DND-41 (cell line): Measurements from ENCODE around the gene GLI2.

Experiments used
- ATAC-seq: fragments of 200-7000 bp; cut with Tn5 transposase; 3 replicates; pipeline ENCODE4 v1.9.1; 2021; ENCODE audit warnings: low read depth; ENCODE audit not compliant: insufficient read depth
- DNase-seq: peaks from one replicate; pipeline ENCODE4 v3.0.0-alpha.2; 2020
- H2AFZ ChIP-seq: 2 replicates; pipeline ENCODE4 v1.6.0; 2012; ENCODE audit warnings: low read depth, low read length
- H3K27ac ChIP-seq: 2 replicates; pipeline ENCODE4 v1.5.1; 2012; ENCODE audit warnings: low read length, inconsistent platforms
- H3K27me3 ChIP-seq: fragments of 200-600 bp; sonication (generic); 2 replicates; pipeline ENCODE4 v1.6.0; 2012; ENCODE audit warnings: low read length, mild to moderate bottlenecking, inconsistent platforms; ENCODE audit not compliant: insufficient read depth, poor library complexity
- H3K36me3 ChIP-seq: 2 replicates; pipeline ENCODE4 v1.5.1; 2012; ENCODE audit warnings: low read length, inconsistent platforms; ENCODE audit not compliant: insufficient read depth
- H3K4me1 ChIP-seq: 2 replicates; pipeline ENCODE4 v1.5.1; 2012; ENCODE audit warnings: mild to moderate bottlenecking, low read length; ENCODE audit not compliant: insufficient read depth
- H3K4me2 ChIP-seq: 2 replicates; pipeline ENCODE4 v1.6.0; 2012; ENCODE audit warnings: mild to moderate bottlenecking, moderate library complexity, low read length, inconsistent platforms; ENCODE audit not compliant: insufficient read depth
- H3K4me3 ChIP-seq, 2 experiments: fragments of 200-600 bp in 1 of 2; shearing (Covaris generic) in 1 of 2; 2 replicates each; pipeline ENCODE4 v1.5.1; 2012 to 2016; ENCODE audit warnings: inconsistent platforms in 2 of 2, low read length in 2 of 2, mild to moderate bottlenecking in 2 of 2, low read depth in 1 of 2, moderate library complexity in 1 of 2
- H3K79me2 ChIP-seq: 2 replicates; pipeline ENCODE4 v1.6.0; 2012; ENCODE audit warnings: low read length, inconsistent platforms; ENCODE audit not compliant: insufficient read depth
- H3K9ac ChIP-seq: 2 replicates; pipeline ENCODE4 v1.6.0; 2012; ENCODE audit warnings: low read depth, mild to moderate bottlenecking, inconsistent platforms, low read length, moderate library complexity
- H3K9me3 ChIP-seq: 2 replicates; pipeline ENCODE4 v1.5.1; 2012; ENCODE audit warnings: low read length, moderate library complexity, mild to moderate bottlenecking, inconsistent platforms; ENCODE audit not compliant: insufficient read depth, severe bottlenecking
- H4K20me1 ChIP-seq: 2 replicates; pipeline ENCODE4 v1.6.0; 2012; ENCODE audit warnings: low read length; ENCODE audit not compliant: insufficient read depth
- CTCF ChIP-seq: IDR thresholded peaks from 2 replicates; pipeline ENCODE4 v1.5.1; 2012; ENCODE audit warnings: borderline replicate concordance, low read length, moderate library complexity, mild to moderate bottlenecking; ENCODE audit not compliant: poor library complexity, severe bottlenecking; ENCODE audit errors: extremely low read depth
- EZH2 ChIP-seq: IDR thresholded peaks from 3 replicates; pipeline ENCODE4 v1.6.1; 2012; ENCODE audit warnings: borderline replicate concordance, low read depth, mild to moderate bottlenecking, moderate library complexity, low read length, inconsistent platforms; ENCODE audit not compliant: severe bottlenecking

The GLI2 gene

GRCh38 chr2:120778244-120778643, 42.6 kb downstream of the GLI2 start:
- no peak for ATAC-seq
- Histone ChIP-seq H2AFZ (no peak overlapping the region), H4K20me1 (peaks cover 4% of the 10 kb centered on the region), H3K4me1 (no peaks in the 10 kb centered on the region), H3K79me2 (no peaks in the 10 kb centered on the region), H3K9ac (no peak overlapping the region), H3K9me3 (no peaks in the 10 kb centered on the region), H3K4me3 (no peak overlapping the region), H3K4me2 (no peak overlapping the region), H3K27ac (no peak overlapping the region), H3K36me3 (no peaks in the 10 kb centered on the region), H3K27me3 (no peaks in the 10 kb centered on the region)
- TF ChIP-seq EZH2 (no peak), CTCF (no peak)
- DNase-seq = no peak

GRCh38 chr2:120779781-120780283, 44.2 kb downstream of the GLI2 start:
- no peaks in the 10 kb centered on the region for H3K36me3 ChIP-seq
- TF ChIP-seq CTCF (no peak), EZH2 (no peak)
- no peaks in the 10 kb centered on the region for H3K4me1 ChIP-seq
- H3K4me2 ChIP-seq = no peak overlapping the region
- H4K20me1 ChIP-seq = peaks cover 4% of the 10 kb centered on the region
- DNase-seq (no peak), ATAC-seq (no peak)
- H3K9ac ChIP-seq = no peak overlapping the region
- H3K79me2 ChIP-seq = no peaks in the 10 kb centered on the region
- H3K27me3 ChIP-seq = no peaks in the 10 kb centered on the region
- no peaks in the 10 kb centered on the region for H3K9me3 ChIP-seq
- no peak overlapping the region for H3K27ac ChIP-seq
- no peak overlapping the region for H3K4me3 ChIP-seq
- no peak overlapping the region for H2AFZ ChIP-seq

- TF ChIP-seq EZH2 (no peak), CTCF (no peak)
- H3K27me3 ChIP-seq = no peaks in the 10 kb centered on the region
- no peaks in the 10 kb centered on the region for H3K4me1 ChIP-seq
- no peak overlapping the region for H2AFZ ChIP-seq
- ATAC-seq (no peak), DNase-seq (no peak)
- no peaks in the 10 kb centered on the region for H3K79me2 ChIP-seq
- no peak overlapping the region for H3K4me3 ChIP-seq
- no peaks in the 10 kb centered on the region for H3K9me3 ChIP-seq
- H3K4me2 ChIP-seq = no peak overlapping the region
- peaks cover 4% of the 10 kb centered on the region for H4K20me1 ChIP-seq
- no peaks in the 10 kb centered on the region for H3K36me3 ChIP-seq
- no peak overlapping the region for H3K27ac ChIP-seq
- H3K9ac ChIP-seq = no peak overlapping the region
Measured at GRCh38 chr2:120780402-120780801, 44.7 kb downstream of the GLI2 start.

GRCh38 chr2:120783371-120783791, 47.7 kb downstream of the GLI2 start:
- H3K4me2 ChIP-seq = no peak overlapping the region
- no peak overlapping the region for H3K27ac ChIP-seq
- H3K27me3 ChIP-seq = no peaks in the 10 kb centered on the region
- H2AFZ ChIP-seq = no peak overlapping the region
- no peaks in the 10 kb centered on the region for H3K9me3 ChIP-seq
- no peaks in the 10 kb centered on the region for H3K4me1 ChIP-seq
- H4K20me1 ChIP-seq = peaks cover 4% of the 10 kb centered on the region; the same call in 1 of the 2 replicates
- no peaks in the 10 kb centered on the region for H3K79me2 ChIP-seq
- H3K36me3 ChIP-seq = no peaks in the 10 kb centered on the region
- no peak overlapping the region for H3K9ac ChIP-seq
- TF ChIP-seq EZH2 (no peak), CTCF (no peak)
- H3K4me3 ChIP-seq = no peak overlapping the region
- DNase-seq (no peak), ATAC-seq (no peak)
